H1 (cell line): ENCODE data around the gene SV2C. TPM values are rescaled to one million over a fixed set of nuclear protein-coding genes. Genes with fewer than 3 reads are reported as not detected.

Experiments used
- CTCF ChIA-PET: fragments of 300-600 bp; sonication (Branson Sonifier 250); formaldehyde crosslinking; loops from one replicate; lab custom pipeline; 2021; ENCODE audit not compliant: partially characterized antibody; lab: Charles Lee
- POLR2A ChIA-PET: fragments of 300-600 bp; sonication (Branson Sonifier 250); formaldehyde crosslinking; loops from one replicate; lab custom pipeline; 2021; ENCODE audit warnings: inconsistent platforms; ENCODE audit not compliant: partially characterized antibody; lab: Charles Lee
- DNase-seq, 2 experiments: peaks; one replicate each; pipeline versions ENCODE4 v3.0.0 to v3.0.0-alpha.2; 2010 to 2022; ENCODE audit warnings: low spot score in 2 of 2, low read depth in 1 of 2, mixed read lengths in 1 of 2
- FAIRE-seq: peaks from 2 replicates; lab custom pipeline; 2011; peaks lifted over from hg19 to GRCh38; lab: Jason Lieb, UNC
- H2AFZ ChIP-seq: 2 replicates; pipeline ENCODE4 v1.8.1; 2012; ENCODE audit warnings: low read length, inconsistent platforms
- H2AK5ac ChIP-seq: 2 replicates; pipeline ENCODE4 v1.6.1; 2013; ENCODE audit warnings: low read depth, low read length
- H2BK120ac ChIP-seq: replicated peaks from 2 replicates; pipeline ENCODE3; 2013; ENCODE audit warnings: low read depth, low read length, inconsistent platforms
- H2BK12ac ChIP-seq: 2 replicates; pipeline ENCODE4 v1.6.1; 2013; ENCODE audit warnings: low read depth, low read length
- H2BK15ac ChIP-seq: 2 replicates; pipeline ENCODE4 v1.6.1; 2013; ENCODE audit warnings: low read length
- H2BK20ac ChIP-seq: 2 replicates; pipeline ENCODE4 v1.6.1; 2013; ENCODE audit warnings: low read length
- H2BK5ac ChIP-seq: 2 replicates; pipeline ENCODE4 v1.6.1; 2013; ENCODE audit warnings: low read depth, low read length
- H3K14ac ChIP-seq: 2 replicates; pipeline ENCODE4 v1.6.1; 2013; ENCODE audit warnings: inconsistent platforms; ENCODE audit not compliant: insufficient read length
- H3K18ac ChIP-seq: 2 replicates; pipeline ENCODE4 v1.6.1; 2013; ENCODE audit warnings: low read length; ENCODE audit errors: extremely low read depth
- H3K23ac ChIP-seq: 2 replicates; pipeline ENCODE4 v1.6.1; 2013; ENCODE audit warnings: inconsistent platforms; ENCODE audit not compliant: insufficient read length
- H3K23me2 ChIP-seq: 2 replicates; pipeline ENCODE4 v1.6.1; 2013; ENCODE audit warnings: low read depth, low read length
- H3K27ac ChIP-seq: 2 replicates; pipeline ENCODE4 v1.6.1; 2011; ENCODE audit warnings: low read depth, low read length, inconsistent platforms
- H3K27me3 ChIP-seq, 4 experiments: replicated peaks in 1 of 4; 1 replicate in 1 of 4; 2 replicates in 3 of 4; pipeline versions ENCODE4 v1.6.1 to v1.8.1; 2011 to 2013; ENCODE audit warnings: low read length in 3 of 4, mild to moderate bottlenecking in 3 of 4, inconsistent platforms in 2 of 4, mixed read lengths in 2 of 4, moderate library complexity in 1 of 4; ENCODE audit not compliant: control insufficient read depth in 3 of 4, insufficient read depth in 3 of 4; ENCODE audit errors: extremely low read depth in 1 of 4
- H3K36me3 ChIP-seq, 4 experiments: 2 replicates each; pipeline versions ENCODE4 v1.6.1 to v1.8.1; 2011 to 2013; ENCODE audit warnings: mild to moderate bottlenecking in 4 of 4, low read length in 3 of 4, moderate library complexity in 2 of 4, control low read depth in 1 of 4, inconsistent platforms in 1 of 4; ENCODE audit not compliant: insufficient read depth in 4 of 4, control insufficient read depth in 2 of 4
- H3K4ac ChIP-seq: replicated peaks from 2 replicates; pipeline ENCODE3; 2013; ENCODE audit warnings: low read length, low read depth, mixed read lengths, inconsistent platforms; ENCODE audit not compliant: insufficient read length
- H3K4me1 ChIP-seq, 4 experiments: replicated peaks in 1 of 4; 1 replicate in 1 of 4; 2 replicates in 3 of 4; pipeline versions ENCODE4 v1.6.1 to v1.8.1; 2011 to 2013; ENCODE audit warnings: low read length in 3 of 4, inconsistent platforms in 2 of 4, mixed read lengths in 1 of 4; ENCODE audit not compliant: insufficient read depth in 4 of 4, control insufficient read depth in 3 of 4
- H3K4me2 ChIP-seq, 2 experiments: 2 replicates each; pipeline versions ENCODE4 v1.6.1 to v1.8.1; 2011 to 2013; ENCODE audit warnings: low read depth in 2 of 2, low read length in 2 of 2, control low read depth in 1 of 2, inconsistent platforms in 1 of 2, mild to moderate bottlenecking in 1 of 2; ENCODE audit not compliant: insufficient read depth in 1 of 2
- H3K4me3 ChIP-seq, 4 experiments: fragments of 200-600, 300-600 bp in 1 of 4; sonication (generic), shearing (Covaris generic), sonication (Bioruptor Twin) in 1 of 4; 2 replicates each; pipeline versions ENCODE4 v1.5.1 to v1.8.1; 2011 to 2016; ENCODE audit warnings: low read length in 4 of 4, low read depth in 3 of 4, control low read depth in 2 of 4, inconsistent platforms in 2 of 4, mild to moderate bottlenecking in 2 of 4, mixed read lengths in 1 of 4, moderate library complexity in 1 of 4; ENCODE audit not compliant: insufficient read depth in 2 of 4; ENCODE audit errors: extremely low read depth in 1 of 4
- H3K56ac ChIP-seq: replicated peaks from 2 replicates; pipeline ENCODE3; 2013; ENCODE audit warnings: low read depth, mild to moderate bottlenecking, mixed read lengths, low read length, inconsistent platforms; ENCODE audit not compliant: insufficient read length
- H3K79me1 ChIP-seq: 2 replicates; pipeline ENCODE4 v1.6.1; 2013; ENCODE audit warnings: low read depth, low read length, control low read depth
- H3K79me2 ChIP-seq, 2 experiments: 2 replicates each; pipeline versions ENCODE4 v1.6.1 to v1.8.1; 2012 to 2013; ENCODE audit warnings: low read length in 2 of 2, mild to moderate bottlenecking in 2 of 2, inconsistent platforms in 1 of 2; ENCODE audit not compliant: insufficient read depth in 2 of 2, control insufficient read depth in 1 of 2
- H3K9ac ChIP-seq, 4 experiments: replicated peaks in 1 of 4; 1 replicate in 1 of 4; 2 replicates in 3 of 4; pipeline versions ENCODE4 v1.6.1 to v1.8.1; 2011 to 2013; ENCODE audit warnings: low read depth in 3 of 4, low read length in 3 of 4, control low read depth in 2 of 4, mild to moderate bottlenecking in 2 of 4, moderate library complexity in 2 of 4, inconsistent platforms in 1 of 4; ENCODE audit errors: extremely low read depth in 1 of 4
- H3K9me3 ChIP-seq, 2 experiments: 2 replicates each; pipeline versions ENCODE4 v1.6.1 to v1.8.1; 2012 to 2013; ENCODE audit warnings: mild to moderate bottlenecking in 2 of 2, moderate library complexity in 2 of 2, control low read depth in 1 of 2, inconsistent platforms in 1 of 2, low read depth in 1 of 2, low read length in 1 of 2, mixed read lengths in 1 of 2; ENCODE audit not compliant: insufficient read depth in 2 of 2
- H4K20me1 ChIP-seq, 2 experiments: replicated peaks in 1 of 2; 2 replicates each; pipeline versions ENCODE3 to v1.8.1; 2011 to 2013; ENCODE audit warnings: inconsistent platforms in 2 of 2, low read length in 2 of 2, mild to moderate bottlenecking in 1 of 2; ENCODE audit not compliant: insufficient read depth in 2 of 2, control insufficient read depth in 1 of 2
- H4K5ac ChIP-seq: 2 replicates; pipeline ENCODE4 v1.6.1; 2013; ENCODE audit warnings: low read length, low read depth, mixed read lengths, inconsistent platforms; ENCODE audit not compliant: insufficient read length
- H4K8ac ChIP-seq: 2 replicates; pipeline ENCODE4 v1.8.0; 2013; ENCODE audit warnings: mild to moderate bottlenecking, moderate library complexity, low read length, inconsistent platforms; ENCODE audit not compliant: insufficient read depth; ENCODE audit errors: extremely low read depth
- H4K91ac ChIP-seq: replicated peaks from 2 replicates; pipeline ENCODE3; 2013; ENCODE audit warnings: low read length, mixed read lengths, inconsistent platforms; ENCODE audit not compliant: insufficient read length
- BCL11A ChIP-seq, 2 experiments: IDR thresholded peaks; one replicate each; pipeline ENCODE4 v1.6.1; 2011; ENCODE audit warnings: low read depth in 2 of 2, low read length in 2 of 2, mild to moderate bottlenecking in 2 of 2
- CBX5 ChIP-seq: fragments of 300-800, 300-1000 bp; sonication (generic); IDR thresholded peaks from 2 replicates; pipeline ENCODE4 v1.7.1; 2016; ENCODE audit warnings: antibody characterized with exemption, low read length, low read depth
- CBX8 ChIP-seq: fragments of 300-800, 300-1000 bp; sonication (generic); IDR thresholded peaks from 2 replicates; pipeline ENCODE4 v1.7.1; 2016; ENCODE audit warnings: low read depth, low read length, borderline replicate concordance
- CTBP2 ChIP-seq: IDR thresholded peaks from 2 replicates; pipeline ENCODE4 v1.7.0; 2011; ENCODE audit warnings: borderline replicate concordance, mild to moderate bottlenecking, moderate library complexity, mixed read lengths, low read length; ENCODE audit not compliant: insufficient read depth, insufficient read length
- FOSL1 ChIP-seq: IDR thresholded peaks from 2 replicates; pipeline ENCODE4 v1.6.1; 2011; ENCODE audit warnings: mild to moderate bottlenecking, low read depth, low read length, moderate library complexity; ENCODE audit not compliant: insufficient read depth
- KDM1A ChIP-seq: fragments of 200-600, 300-600 bp; sonication (generic); IDR thresholded peaks from 2 replicates; pipeline ENCODE4 v1.7.1; 2016; ENCODE audit warnings: mild to moderate bottlenecking, low read length, borderline replicate concordance
- MAFK ChIP-seq: IDR thresholded peaks from 2 replicates; pipeline ENCODE4 v1.6.1; 2012; ENCODE audit warnings: low read depth, mild to moderate bottlenecking, improper control_type of control experiment, low read length
- NRF1 ChIP-seq: IDR thresholded peaks from 2 replicates; pipeline ENCODE4 v1.6.1; 2011; ENCODE audit warnings: mild to moderate bottlenecking, low read depth, low read length, improper control_type of control experiment
- RAD21 ChIP-seq, 2 experiments: IDR thresholded peaks in 1 of 2; conservative IDR thresholded peaks in 1 of 2; 2 replicates each; pipeline ENCODE4 v1.6.1; 2011; ENCODE audit warnings: low read depth in 2 of 2, low read length in 2 of 2, improper control_type of control experiment in 1 of 2, inconsistent platforms in 1 of 2, mild to moderate bottlenecking in 1 of 2, moderate library complexity in 1 of 2
- SP1 ChIP-seq: IDR thresholded peaks from 2 replicates; pipeline ENCODE4 v1.6.1; 2011; ENCODE audit warnings: low read depth, low read length
- WGBS, 2 experiments: shearing (Covaris generic) in 1 of 2; methylation state at CpG; one replicate each; pipeline versions ENCODE4 v1.1.6 to v1.1.7; 2013 to 2015; ENCODE audit warnings: low lambda C conversion rate in 2 of 2, mixed read lengths in 2 of 2, inconsistent platforms in 1 of 2, low coverage in 1 of 2, missing lambda C conversion rate in 1 of 2; ENCODE audit not compliant: insufficient replicate concordance in 2 of 2, insufficient coverage in 1 of 2, insufficient read length in 1 of 2; ENCODE audit errors: extremely low coverage in 1 of 2, missing lambda C conversion rate in 1 of 2; 5-methylcytosine and 5-hydroxymethylcytosine counted together
- polyA plus RNA-seq, 7 experiments: library from polyadenylated mRNA; depleted of rRNA in 3 of 7; stranded (reverse) in 5 of 7; unstranded in 2 of 7; fragments of >200 nt in 5 of 7; fragments of 200-250 nt in 2 of 7; gene quantifications; 1 replicate in 5 of 7; 2 replicates in 1 of 7; 4 replicates in 1 of 7; pipeline versions ENCODE4 v1.2.1 to v1.2.3, GENCODE V29; 2011 to 2013; ENCODE audit warnings: missing spikeins in 2 of 7, mixed read lengths in 2 of 7
- total RNA-seq: library from RNA; stranded (reverse); fragmentation: NEBNext Ultra II Directional; extraction: Animal tissue kit (Norgen Biotek cat#: 25700); gene quantifications from 2 replicates; pipeline ENCODE4 v1.2.1, GENCODE V29; 2021
- TF ChIP-seq, protein P1 (sequence below): IDR thresholded peaks from 2 replicates; pipeline ENCODE4 v1.6.1; 2011; ENCODE audit warnings: low read depth, mild to moderate bottlenecking, low read length; ENCODE audit not compliant: insufficient read depth

SV2C gene
- total and polyA plus RNA-seq, 2 of the 8 experiments (the other 6 are each of a cell fraction or from before 2014, with no cell fraction given), result 0.08 to 0.24 TPM

DNA sequence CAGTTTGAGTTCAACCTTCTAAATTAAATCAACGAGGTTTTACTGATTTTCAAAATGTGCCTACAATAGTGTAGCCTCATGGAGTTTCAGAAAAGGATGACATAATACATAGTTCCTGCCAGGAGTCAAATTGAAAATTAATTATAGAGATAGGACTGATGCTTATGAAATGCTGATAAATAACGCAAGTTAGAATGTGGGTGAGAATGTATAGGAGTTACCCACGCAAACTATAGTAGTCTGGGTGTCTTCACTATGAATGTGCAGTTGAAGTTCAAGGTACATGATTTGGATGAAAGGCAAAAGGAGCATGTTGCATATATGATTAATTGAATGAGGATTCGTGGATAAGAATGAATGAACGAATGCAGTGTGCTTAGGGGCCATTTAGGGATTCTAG lies 95.7 kb downstream of the SV2C start:
- ChIA-PET POLR2A (no interaction called here), CTCF (no interaction called here)
- TF ChIP-seq KDM1A (no peak), MAFK (no peak), CTBP2 (no peak), BCL11A (IDR thresholded peaks at IDR 0.05; ENCODE audit: low read depth in 2 of 2, low read length in 2 of 2) (no peak), CBX8 (no peak), SP1 (no peak), FOSL1 (no peak), NRF1 (no peak), RAD21 (IDR thresholded peaks at IDR 0.05 in 1 of 2, conservative IDR thresholded peaks at IDR 0.05 in 1 of 2; ENCODE audit: low read depth in 2 of 2, low read length in 2 of 2) (no peak), CBX5 (no peak)
- TF ChIP-seq, protein P1, sequence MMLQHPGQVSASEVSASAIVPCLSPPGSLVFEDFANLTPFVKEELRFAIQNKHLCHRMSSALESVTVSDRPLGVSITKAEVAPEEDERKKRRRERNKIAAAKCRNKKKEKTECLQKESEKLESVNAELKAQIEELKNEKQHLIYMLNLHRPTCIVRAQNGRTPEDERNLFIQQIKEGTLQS, result no peak

More for the DNA sequence above, 95.7 kb downstream of the SV2C start:
- no peak for FAIRE-seq
- Histone ChIP-seq H3K9ac (no peak overlapping the region), H3K36me3 (no peaks in the 10 kb centered on the region), H3K79me2 (no peaks in the 10 kb centered on the region), H3K18ac (no peak overlapping the region), H2AK5ac (no peak overlapping the region), H3K27ac (no peak overlapping the region), H4K20me1 (no peaks in the 10 kb centered on the region), H2BK12ac (no peak overlapping the region), H3K4me1 (no peaks in the 10 kb centered on the region), H2BK20ac (no peak overlapping the region), H3K56ac (no peak overlapping the region), H2BK15ac (no peak overlapping the region), H3K79me1 (no peaks in the 10 kb centered on the region), H3K4me2 (no peak overlapping the region), H3K4ac (no peak overlapping the region), H2BK5ac (no peak overlapping the region), H3K27me3 (no peaks in the 10 kb centered on the region), H2AFZ (no peak overlapping the region), H3K23ac (no peak overlapping the region), H4K8ac (no peak overlapping the region), H3K23me2 (0 out of 2 replicates have a peak, but pooled peaks cover 4% of the 10 kb centered on the region), H2BK120ac (no peak overlapping the region), H3K14ac (no peak overlapping the region), H4K5ac (no peak overlapping the region), H3K9me3 (no peaks in the 10 kb centered on the region), H4K91ac (no peak overlapping the region), H3K4me3 (no peak overlapping the region)
- no peak for DNase-seq
- 91 to 100% methylated on average over 2 to 5 of the region's 5 CpGs for WGBS, 2 experiments
